NK-92 (cell line): ENCODE data around the gene BANF2.

Experiments used
- DNase-seq: peaks from one replicate; lab custom pipeline; 2025; ENCODE audit not compliant: unreplicated experiment; lab: John Stamatoyannopoulos, UW

The BANF2 gene

GRCh38 chr20:17663486-17663885 is 36.3 kb upstream of the BANF2 start:
- DNase-seq: no peak

GRCh38 chr20:17664025-17664633 is 35.6 kb upstream of the BANF2 start:
- no peak for DNase-seq

GRCh38 chr20:17665756-17666155 is 34.0 kb upstream of the BANF2 start:
- no peak for DNase-seq

GRCh38 chr20:17666481-17666880 is 33.3 kb upstream of the BANF2 start:
- no peak for DNase-seq

- DNase-seq: no peak
Observed at GRCh38 chr20:17667445-17667844, 32.3 kb upstream of the BANF2 start.

- no peak for DNase-seq
Observed at GRCh38 chr20:17668432-17668831, 31.3 kb upstream of the BANF2 start.

GRCh38 chr20:17669306-17669931 is 30.3 kb upstream of the BANF2 start:
- no peak for DNase-seq

- no peak for DNase-seq
Observed at GRCh38 chr20:17671011-17671410, 28.8 kb upstream of the BANF2 start.

- DNase-seq: no peak
Observed at GRCh38 chr20:17671565-17671964, 28.2 kb upstream of the BANF2 start.

- no peak for DNase-seq
Observed at GRCh38 chr20:17673084-17673483, 26.7 kb upstream of the BANF2 start.

GRCh38 chr20:17674722-17675518 is 24.8 kb upstream of the BANF2 start:
- no peak for DNase-seq

- no peak for DNase-seq
Observed at GRCh38 chr20:17675519-17676377, 24.0 kb upstream of the BANF2 start.

- no peak for DNase-seq
Observed at GRCh38 chr20:17676378-17676759, 23.4 kb upstream of the BANF2 start.

- no peak for DNase-seq
Observed at GRCh38 chr20:17676942-17677341, 22.8 kb upstream of the BANF2 start.

GRCh38 chr20:17678295-17678694 is 21.5 kb upstream of the BANF2 start:
- DNase-seq: no peak

GRCh38 chr20:17678886-17679285 is 20.9 kb upstream of the BANF2 start:
- no peak for DNase-seq

GRCh38 chr20:17679941-17680835 is 19.6 kb upstream of the BANF2 start:
- DNase-seq: no peak

- no peak for DNase-seq
Observed at GRCh38 chr20:17680836-17681725, 18.7 kb upstream of the BANF2 start.

GRCh38 chr20:17681726-17682102 is 18.1 kb upstream of the BANF2 start:
- DNase-seq: no peak
